IPS DF 19.7 (cell line): ENCODE data around the gene KRT2.

ENCODE experiments used
- DNase-seq: peaks from one replicate; pipeline ENCODE4 v3.0.0-alpha.2; 2013; ENCODE audit warnings: low read depth, low spot score

KRT2 gene

GRCh38 chr12:52666471-52666870, 14.5 kb upstream of the KRT2 start:
- no peak for DNase-seq

- DNase-seq, result no peak
Observed at GRCh38 chr12:52663420-52663819, 11.4 kb upstream of the KRT2 start.

GRCh38 chr12:52662918-52663229, 10.9 kb upstream of the KRT2 start:
- DNase-seq, result no peak

GRCh38 chr12:52662093-52662917, 10.3 kb upstream of the KRT2 start:
- no peak for DNase-seq

GRCh38 chr12:52661668-52662067, 9.7 kb upstream of the KRT2 start:
- no peak for DNase-seq

- no peak for DNase-seq
Observed at GRCh38 chr12:52660934-52661499, 9.0 kb upstream of the KRT2 start.

- no peak for DNase-seq
Observed at GRCh38 chr12:52659951-52660350, 7.9 kb upstream of the KRT2 start.

GRCh38 chr12:52659395-52659794, 7.4 kb upstream of the KRT2 start:
- DNase-seq, result no peak

- no peak for DNase-seq
Observed at GRCh38 chr12:52658196-52658595, 6.2 kb upstream of the KRT2 start.

GRCh38 chr12:52657250-52657902, 5.4 kb upstream of the KRT2 start:
- no peak for DNase-seq

GRCh38 chr12:52656616-52657015, 4.6 kb upstream of the KRT2 start:
- DNase-seq, result no peak

- DNase-seq, result no peak
Observed at GRCh38 chr12:52655720-52656124, 3.7 kb upstream of the KRT2 start.

- no peak for DNase-seq
Observed at GRCh38 chr12:52655251-52655650, 3.2 kb upstream of the KRT2 start.

GRCh38 chr12:52650520-52651081, 1.4 kb downstream of the KRT2 start:
- DNase-seq, result no peak

GRCh38 chr12:52649066-52649465, 2.9 kb downstream of the KRT2 start:
- no peak for DNase-seq

- DNase-seq, result no peak
Observed at GRCh38 chr12:52648012-52648550, 3.9 kb downstream of the KRT2 start.

GRCh38 chr12:52647601-52648000, 4.4 kb downstream of the KRT2 start:
- DNase-seq, result no peak

GRCh38 chr12:52646613-52647012, 5.4 kb downstream of the KRT2 start:
- DNase-seq, result no peak

- DNase-seq, result no peak
Observed at GRCh38 chr12:52645982-52646381, 6.0 kb downstream of the KRT2 start.

GRCh38 chr12:52645120-52645761, 6.8 kb downstream of the KRT2 start:
- DNase-seq, result no peak

GRCh38 chr12:52644078-52644415, 8.0 kb downstream of the KRT2 start:
- DNase-seq, result no peak
